ENCODE results near the gene LAPTM4A. TPM values are rescaled to one million over a fixed set of nuclear protein-coding genes. Genes with fewer than 3 reads are reported as not detected.
A peak's percentile ranks its signal among the peaks of the same experiment; 100 is the strongest.
"Not testable (repeated sequence)": the region's sequence is repeated elsewhere in the genome, so short reads cannot be mapped to it uniquely, and the experiment has no call there.

Gene LAPTM4A
- total and polyA plus RNA-seq, 2 donors from 2014 or later, result 330 to 365 TPM

DNA sequence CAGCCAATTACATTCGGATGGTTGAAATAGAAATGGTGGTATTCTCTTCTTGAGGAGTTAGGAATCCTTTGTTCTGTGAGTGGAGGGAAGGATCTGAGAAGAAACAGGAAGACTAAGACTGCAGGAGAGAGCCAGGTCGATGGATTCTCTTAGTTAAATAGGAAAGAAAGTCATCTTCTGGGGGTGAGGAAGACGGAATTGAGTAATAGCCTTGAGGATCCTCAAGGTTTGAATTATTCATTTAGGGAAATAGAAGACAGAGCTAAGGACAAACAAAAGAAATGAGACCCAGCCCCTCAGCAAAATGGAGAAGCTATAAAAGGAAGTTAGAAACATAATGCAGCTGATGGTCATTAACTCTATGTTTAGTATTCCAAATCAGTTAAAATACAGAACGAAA lies 1.8 kb downstream of the LAPTM4A start:
- peaks cover 0 to 7% (median 4%) of the 10 kb centered on the region in 3 donors for H3K4me1 ChIP-seq (ENCODE audit: control insufficient read depth in 2 of 3, insufficient read depth in 2 of 3, low read depth in 1 of 3, low read length in 3 of 3)
- DNase-seq (peak in 2 of 5 donors; percentile 53 to 54), FAIRE-seq (no peak)
- intact Hi-C loops (cut with DNase I), result no loop called here
- H3K4me3 ChIP-seq (ENCODE audit: low read length in 3 of 3), result peak overlapping the region; percentile 93 to 100 (median 97)
- no peaks in the 10 kb centered on the region for H3K9me3 ChIP-seq (ENCODE audit: control insufficient read depth in 2 of 3, insufficient read depth in 1 of 3, low read length in 3 of 3)
- TF ChIP-seq, protein P1, sequence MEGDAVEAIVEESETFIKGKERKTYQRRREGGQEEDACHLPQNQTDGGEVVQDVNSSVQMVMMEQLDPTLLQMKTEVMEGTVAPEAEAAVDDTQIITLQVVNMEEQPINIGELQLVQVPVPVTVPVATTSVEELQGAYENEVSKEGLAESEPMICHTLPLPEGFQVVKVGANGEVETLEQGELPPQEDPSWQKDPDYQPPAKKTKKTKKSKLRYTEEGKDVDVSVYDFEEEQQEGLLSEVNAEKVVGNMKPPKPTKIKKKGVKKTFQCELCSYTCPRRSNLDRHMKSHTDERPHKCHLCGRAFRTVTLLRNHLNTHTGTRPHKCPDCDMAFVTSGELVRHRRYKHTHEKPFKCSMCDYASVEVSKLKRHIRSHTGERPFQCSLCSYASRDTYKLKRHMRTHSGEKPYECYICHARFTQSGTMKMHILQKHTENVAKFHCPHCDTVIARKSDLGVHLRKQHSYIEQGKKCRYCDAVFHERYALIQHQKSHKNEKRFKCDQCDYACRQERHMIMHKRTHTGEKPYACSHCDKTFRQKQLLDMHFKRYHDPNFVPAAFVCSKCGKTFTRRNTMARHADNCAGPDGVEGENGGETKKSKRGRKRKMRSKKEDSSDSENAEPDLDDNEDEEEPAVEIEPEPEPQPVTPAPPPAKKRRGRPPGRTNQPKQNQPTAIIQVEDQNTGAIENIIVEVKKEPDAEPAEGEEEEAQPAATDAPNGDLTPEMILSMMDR (IDR thresholded peaks at IDR 0.05; ENCODE audit: borderline replicate concordance, extremely low read depth, insufficient read depth), result no peak
- peak overlapping the region; percentile 99 to 100 for H3K27ac ChIP-seq (ENCODE audit: low read depth in 2 of 2, low read length in 2 of 2)
- H3K27me3 ChIP-seq (ENCODE audit: control insufficient read depth, insufficient read depth, low read length), result no peaks in the 10 kb centered on the region
- H3K9ac ChIP-seq (ENCODE audit: low read length in 3 of 3), result peak overlapping the region; percentile 90 to 97 (median 95)
- no peaks in the 10 kb centered on the region for H3K36me3 ChIP-seq (ENCODE audit: control insufficient read depth in 2 of 3, insufficient read depth in 3 of 3, low read length in 3 of 3)

DNA sequence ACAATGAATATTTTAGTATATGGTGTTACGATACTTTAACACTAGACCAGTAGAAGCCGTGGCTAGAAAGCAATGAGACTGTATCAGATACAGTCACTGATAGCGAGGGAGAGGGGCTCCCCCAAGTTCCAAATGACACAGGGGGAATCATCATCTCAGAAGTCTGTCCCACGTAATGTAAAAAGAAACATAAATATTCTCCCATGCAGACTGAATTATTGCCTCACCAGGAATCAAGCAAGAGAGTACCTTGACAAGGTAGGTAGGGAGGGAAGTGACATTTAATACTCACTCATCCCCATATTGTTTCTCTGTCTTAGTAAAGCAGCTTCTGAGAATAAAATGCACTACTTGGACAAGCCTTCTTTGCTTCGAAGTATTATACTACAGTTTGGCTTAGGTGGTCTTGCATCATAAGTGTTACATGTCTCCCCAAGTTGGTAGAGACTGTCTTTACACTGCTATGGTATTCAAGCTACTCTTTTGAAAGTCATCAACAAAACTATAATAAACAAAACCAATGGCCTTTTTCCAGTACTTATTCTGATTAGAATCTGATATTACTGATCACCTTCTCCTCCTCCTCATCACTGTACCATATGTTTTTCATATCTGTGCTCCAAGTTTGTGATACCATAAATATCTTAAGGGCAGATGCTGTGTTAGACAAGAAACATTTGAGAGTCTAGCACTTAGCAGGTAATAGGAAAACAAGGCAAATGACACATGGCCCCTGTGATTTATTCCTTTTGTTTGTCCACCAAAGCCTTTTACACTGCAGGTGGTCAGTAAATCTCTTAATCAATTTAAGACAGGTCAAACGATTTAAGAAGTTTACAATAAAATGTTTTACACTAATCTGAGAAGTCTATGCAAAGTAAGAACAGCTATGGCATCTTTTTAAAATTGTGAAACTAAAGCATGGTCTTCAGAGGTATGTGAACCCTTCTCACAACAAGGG lies 2.7 kb downstream of the LAPTM4A start:
- Histone ChIP-seq H3K27me3 (ENCODE audit: control insufficient read depth, insufficient read depth, low read length) (no peaks in the 10 kb centered on the region), H3K9ac (ENCODE audit: low read length in 3 of 3) (peak overlapping the region; percentile 46 to 95 (median 90)), H3K4me3 (ENCODE audit: low read length in 3 of 3) (peak overlapping the region; percentile 93 to 100 (median 97)), H3K27ac (ENCODE audit: low read depth in 2 of 2, low read length in 2 of 2) (peak overlapping the region; percentile 7 to 100), H3K4me1 (ENCODE audit: control insufficient read depth in 2 of 3, insufficient read depth in 2 of 3, low read depth in 1 of 3, low read length in 3 of 3) (peaks cover 0 to 7% (median 4%) of the 10 kb centered on the region in 3 donors), H3K36me3 (ENCODE audit: control insufficient read depth in 2 of 3, insufficient read depth in 3 of 3, low read length in 3 of 3) (no peaks in the 10 kb centered on the region), H3K9me3 (ENCODE audit: control insufficient read depth in 2 of 3, insufficient read depth in 1 of 3, low read length in 3 of 3) (no peaks in the 10 kb centered on the region)
- DNase-seq (peak in 2 of 5 donors; percentile 40 to 49), FAIRE-seq (no peak)
- TF ChIP-seq, protein P1 (IDR thresholded peaks at IDR 0.05; ENCODE audit: borderline replicate concordance, extremely low read depth, insufficient read depth), result no peak
- intact Hi-C loops (cut with DNase I), result no loop called here

DNA sequence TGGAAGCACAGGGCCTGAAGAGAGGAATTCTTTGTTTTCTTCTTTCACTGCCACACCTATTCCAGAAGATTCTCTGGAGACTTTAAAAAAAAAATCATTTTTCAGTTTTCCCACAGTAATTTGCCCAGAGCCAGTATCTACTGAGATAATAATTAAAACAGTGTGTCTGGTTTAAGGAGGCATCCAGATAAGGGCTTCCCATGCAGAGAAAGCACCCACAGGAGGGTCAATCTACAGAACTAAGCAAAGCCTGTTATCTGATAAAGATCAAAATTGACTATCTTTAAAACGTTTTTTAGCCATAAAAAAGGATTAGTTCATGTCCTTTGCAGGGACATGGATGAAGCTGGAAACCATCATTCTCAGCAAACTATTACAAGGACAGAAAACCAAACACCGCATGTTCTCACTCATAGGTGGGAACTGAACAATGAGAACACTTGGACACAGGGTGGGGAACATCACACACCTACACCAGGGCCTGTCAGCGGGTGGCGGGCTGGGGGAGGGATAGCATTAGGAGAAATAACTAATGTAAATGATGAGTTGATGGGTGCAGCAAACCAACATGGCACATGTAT lies 5.6 kb downstream of the LAPTM4A start:
- H3K27me3 ChIP-seq (ENCODE audit: control insufficient read depth, insufficient read depth, low read length); intact Hi-C loops (cut with DNase I); DNase-seq; H3K36me3 ChIP-seq (ENCODE audit: control insufficient read depth in 2 of 3, insufficient read depth in 3 of 3, low read length in 3 of 3); H3K9me3 ChIP-seq (ENCODE audit: control insufficient read depth in 2 of 3, insufficient read depth in 1 of 3, low read length in 3 of 3); FAIRE-seq; H3K27ac ChIP-seq (ENCODE audit: low read depth in 2 of 2, low read length in 2 of 2); H3K9ac ChIP-seq (ENCODE audit: low read length in 3 of 3): not testable (repeated sequence)
- peak overlapping the region in 1 of 3 donors; percentile 4 for H3K4me3 ChIP-seq (ENCODE audit: low read length in 3 of 3)
- H3K4me1 ChIP-seq (ENCODE audit: control insufficient read depth in 2 of 3, insufficient read depth in 2 of 3, low read depth in 1 of 3, low read length in 3 of 3), result peaks cover 0 to 11% (median 0%) of the 10 kb centered on the region in 3 donors

DNA sequence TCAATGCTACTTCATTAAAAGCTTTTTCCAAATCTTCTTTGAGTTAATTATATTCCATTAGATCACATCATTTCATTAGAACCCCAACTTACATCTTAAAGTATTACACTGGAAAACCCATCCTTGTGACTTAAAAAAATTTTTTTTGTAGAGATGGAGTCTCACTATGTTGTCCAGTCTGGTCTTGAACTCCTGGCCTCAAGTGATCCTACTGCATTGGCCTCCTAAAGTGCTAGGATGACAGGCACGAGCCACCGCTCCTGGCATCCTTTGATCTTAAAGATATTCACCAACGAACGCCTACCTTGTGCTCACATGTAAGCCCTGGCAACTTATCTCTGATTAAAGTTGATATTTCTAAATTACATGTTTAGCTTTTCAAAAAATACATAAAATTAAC lies 6.7 kb downstream of the LAPTM4A start:
- DNase-seq (no peak), FAIRE-seq (no peak)
- Histone ChIP-seq H3K27me3 (ENCODE audit: control insufficient read depth, insufficient read depth, low read length) (no peaks in the 10 kb centered on the region), H3K27ac (ENCODE audit: low read depth in 2 of 2, low read length in 2 of 2) (no peak overlapping the region), H3K9me3 (ENCODE audit: control insufficient read depth in 2 of 3, insufficient read depth in 1 of 3, low read length in 3 of 3) (no peaks in the 10 kb centered on the region), H3K36me3 (ENCODE audit: control insufficient read depth in 2 of 3, insufficient read depth in 3 of 3, low read length in 3 of 3) (peaks cover 0 to 11% (median 8%) of the 10 kb centered on the region in 3 donors), H3K4me3 (ENCODE audit: low read length in 3 of 3) (no peak overlapping the region), H3K4me1 (ENCODE audit: control insufficient read depth in 2 of 3, insufficient read depth in 2 of 3, low read depth in 1 of 3, low read length in 3 of 3) (peaks cover 0 to 11% (median 0%) of the 10 kb centered on the region in 3 donors), H3K9ac (ENCODE audit: low read length in 3 of 3) (no peak overlapping the region)
- TF ChIP-seq, protein P1 (IDR thresholded peaks at IDR 0.05; ENCODE audit: borderline replicate concordance, extremely low read depth, insufficient read depth), result no peak
- intact Hi-C loops (cut with DNase I), result no loop called here
